Gastroesophageal sphincter (tissue), 4 donors: ENCODE data around the gene HS3ST4. TPM values are rescaled to one million over a fixed set of nuclear protein-coding genes. Genes with fewer than 3 reads are reported as not detected.

Experiments used
- ATAC-seq: fragments of 150-250 bp; one replicate; pipeline ENCODE4 v1.9.1; 2016; ENCODE audit warnings: mild to moderate bottlenecking, moderate library complexity
- H3K27ac ChIP-seq, 4 donors: fragments of 200-600 bp; sonication (generic) in 3 of 4; 1 replicate in 3 of 4; 2 replicates in 1 of 4; pipeline ENCODE4 v1.5.1; 2016 to 2019
- H3K27me3 ChIP-seq: fragments of 200-600 bp; sonication (generic); one replicate; pipeline ENCODE4 v1.5.1; 2019
- H3K36me3 ChIP-seq, 2 donors: fragments of 200-600 bp; sonication (generic); one replicate each; pipeline ENCODE4 v1.5.1; 2019; ENCODE audit warnings: control low read depth in 1 of 2
- H3K4me1 ChIP-seq, 3 donors: fragments of 200-600 bp; sonication (generic); 1 replicate in 2 of 3; 2 replicates in 1 of 3; pipeline ENCODE4 v1.5.1; 2016 to 2019; ENCODE audit warnings: control low read depth in 2 of 3
- H3K4me3 ChIP-seq, 2 donors: fragments of 200-600 bp; sonication (generic); one replicate each; pipeline ENCODE4 v1.5.1; 2019; ENCODE audit warnings: mild to moderate bottlenecking in 1 of 2, moderate library complexity in 1 of 2
- H3K9me3 ChIP-seq, 3 donors: fragments of 200-600 bp; sonication (generic); one replicate each; pipeline ENCODE4 v1.5.1; 2017 to 2019; ENCODE audit warnings: control low read depth in 2 of 3
- CTCF ChIP-seq, 4 experiments: fragments of 200-600 bp in 2 of 4; fragments of 450-650 bp in 2 of 4; sonication (generic) in 1 of 4; IDR thresholded peaks; one replicate each; pipeline ENCODE4 v1.5.1; 2017 to 2019; ENCODE audit warnings: antibody characterized with exemption in 4 of 4, mild to moderate bottlenecking in 2 of 4, moderate library complexity in 2 of 4
- EP300 ChIP-seq: sonication (generic); formaldehyde crosslinking; IDR thresholded peaks from one replicate; pipeline ENCODE4 v1.6.1; 2017; ENCODE audit warnings: antibody characterized with exemption, mild to moderate bottlenecking
- POLR2A ChIP-seq, 2 donors: fragments of 450-650 bp; IDR thresholded peaks; one replicate each; pipeline ENCODE4 v1.6.1; 2017; ENCODE audit warnings: antibody characterized with exemption in 2 of 2, mild to moderate bottlenecking in 2 of 2, moderate library complexity in 1 of 2
- POLR2AphosphoS5 ChIP-seq: sonication (generic); formaldehyde crosslinking; IDR thresholded peaks from one replicate; pipeline ENCODE4 v1.6.1; 2017; ENCODE audit warnings: antibody characterized with exemption
- WGBS, 2 donors: methylation state at CpG; one replicate each; pipeline ENCODE4 v1.1.5; 2018; ENCODE audit warnings: low coverage in 1 of 2; 5-methylcytosine and 5-hydroxymethylcytosine counted together
- total RNA-seq, 4 donors: library from RNA; depleted of rRNA; stranded (reverse); fragments of >200 nt; gene quantifications; one replicate each; pipeline ENCODE4 v1.1.0, GENCODE V29; 2016

HS3ST4 gene
- under 1 TPM in 1 of 4 donors, not detected in 3; 0.12 TPM for total RNA-seq

- 0% methylated on average over 12 to 17 of the region's 58 CpGs for WGBS, 2 donors
- no peak for ATAC-seq
- H3K4me1 ChIP-seq = peaks cover 0 to 19% (median 4%) of the 10 kb centered on the region in 3 donors
- peaks cover 94% of the 10 kb centered on the region for H3K27me3 ChIP-seq
- no peak within 1 kb of the TSS for H3K27ac ChIP-seq
- H3K4me3 ChIP-seq = peak within 1 kb of the TSS in 1 of 2 donors; percentile 44
- H3K9me3 ChIP-seq = no peaks in the 10 kb centered on the region
- no peak for TF ChIP-seq EP300
- no peak for TF ChIP-seq POLR2A (IDR thresholded peaks at IDR 0.05)
- no peak for TF ChIP-seq CTCF (IDR thresholded peaks at IDR 0.05)
- no peak for TF ChIP-seq POLR2AphosphoS5
- H3K36me3 ChIP-seq = no peaks in the 10 kb centered on the region
Measured at GRCh38 chr16:25691519-25692091, at the start of gene HS3ST4. HS3ST4 (plus strand) TSS chr16:25691959.

- no peaks in the 10 kb centered on the region for H3K27me3 ChIP-seq
- H3K36me3 ChIP-seq = no peaks in the 10 kb centered on the region
- H3K4me1 ChIP-seq = no peaks in the 10 kb centered on the region
- H3K27ac ChIP-seq = no peak overlapping the region
- no peaks in the 10 kb centered on the region for H3K9me3 ChIP-seq
- WGBS, 2 donors = 66% methylated on average over 4 of the region's 4 CpGs; no CpG with 5 or more reads in 1 of the 2 donors
- TF ChIP-seq POLR2AphosphoS5 (no peak), EP300 (no peak), POLR2A (IDR thresholded peaks at IDR 0.05) (no peak), CTCF (IDR thresholded peaks at IDR 0.05) (no peak)
- no peak overlapping the region for H3K4me3 ChIP-seq
- ATAC-seq = no peak
Measured at GRCh38 chr16:25643633-25644032, 48.1 kb upstream of the HS3ST4 start.

GRCh38 chr16:25656639-25657038 is 35.1 kb upstream of the HS3ST4 start:
- no peak for ATAC-seq
- 78 to 92% methylated on average over 1 of the region's 2 CpGs for WGBS, 2 donors
- Histone ChIP-seq H3K27me3 (no peaks in the 10 kb centered on the region), H3K36me3 (no peaks in the 10 kb centered on the region), H3K4me3 (no peak overlapping the region), H3K9me3 (peaks cover 0 to 6% (median 0%) of the 10 kb centered on the region in 3 donors), H3K4me1 (no peaks in the 10 kb centered on the region), H3K27ac (no peak overlapping the region)
- TF ChIP-seq POLR2A (IDR thresholded peaks at IDR 0.05) (no peak), POLR2AphosphoS5 (no peak), CTCF (IDR thresholded peaks at IDR 0.05) (no peak), EP300 (no peak)

DNA sequence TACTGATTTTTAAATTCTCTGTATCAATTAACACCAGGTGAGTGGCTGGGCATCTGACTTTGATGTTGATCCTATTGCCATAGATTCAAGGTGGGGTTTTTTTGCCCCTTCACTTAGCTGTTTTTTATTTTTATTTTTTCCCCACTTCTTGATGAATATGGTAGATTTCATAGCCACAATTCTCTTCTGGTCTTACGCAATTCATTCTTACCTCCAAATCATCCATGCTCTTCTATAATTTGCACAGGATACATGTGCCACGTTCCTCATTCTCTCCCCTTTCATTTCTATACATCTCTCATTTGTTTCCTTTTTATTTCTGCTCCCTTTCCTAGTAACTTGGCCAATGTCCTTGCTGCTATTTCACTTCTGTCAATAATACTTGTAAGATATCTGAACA is 14.9 kb upstream of the HS3ST4 start:
- 58 to 69% methylated on average over 2 of the region's 2 CpGs for WGBS, 2 donors
- no peaks in the 10 kb centered on the region for H3K4me1 ChIP-seq
- no peak overlapping the region for H3K4me3 ChIP-seq
- no peak for TF ChIP-seq CTCF (IDR thresholded peaks at IDR 0.05)
- TF ChIP-seq POLR2A (IDR thresholded peaks at IDR 0.05) = no peak
- no peak for TF ChIP-seq POLR2AphosphoS5
- TF ChIP-seq EP300 = no peak
- no peak for ATAC-seq
- H3K9me3 ChIP-seq = peaks cover 0 to 6% (median 0%) of the 10 kb centered on the region in 3 donors
- H3K36me3 ChIP-seq = no peaks in the 10 kb centered on the region
- peaks cover 3% of the 10 kb centered on the region for H3K27me3 ChIP-seq
- no peak overlapping the region for H3K27ac ChIP-seq

- TF ChIP-seq POLR2AphosphoS5 (no peak), POLR2A (IDR thresholded peaks at IDR 0.05) (no peak), CTCF (IDR thresholded peaks at IDR 0.05) (no peak), EP300 (no peak)
- H3K27me3 ChIP-seq = peaks cover 5% of the 10 kb centered on the region
- 43 to 57% methylated on average over 3 to 5 of the region's 5 CpGs for WGBS, 2 donors
- H3K4me1 ChIP-seq = no peaks in the 10 kb centered on the region
- H3K27ac ChIP-seq = no peak overlapping the region
- no peaks in the 10 kb centered on the region for H3K9me3 ChIP-seq
- no peaks in the 10 kb centered on the region for H3K36me3 ChIP-seq
- no peak for ATAC-seq
- no peak overlapping the region for H3K4me3 ChIP-seq
Measured at GRCh38 chr16:25679511-25679910, 12.2 kb upstream of the HS3ST4 start.
